NAMALWA (cell line): ENCODE results near the gene JOSD2.

Source experiments
- DNase-seq: peaks from one replicate; pipeline ENCODE4 v3.0.0-alpha.2; 2015; ENCODE audit warnings: low spot score

Gene JOSD2, protein sequence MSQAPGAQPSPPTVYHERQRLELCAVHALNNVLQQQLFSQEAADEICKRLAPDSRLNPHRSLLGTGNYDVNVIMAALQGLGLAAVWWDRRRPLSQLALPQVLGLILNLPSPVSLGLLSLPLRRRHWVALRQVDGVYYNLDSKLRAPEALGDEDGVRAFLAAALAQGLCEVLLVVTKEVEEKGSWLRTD

DNA sequence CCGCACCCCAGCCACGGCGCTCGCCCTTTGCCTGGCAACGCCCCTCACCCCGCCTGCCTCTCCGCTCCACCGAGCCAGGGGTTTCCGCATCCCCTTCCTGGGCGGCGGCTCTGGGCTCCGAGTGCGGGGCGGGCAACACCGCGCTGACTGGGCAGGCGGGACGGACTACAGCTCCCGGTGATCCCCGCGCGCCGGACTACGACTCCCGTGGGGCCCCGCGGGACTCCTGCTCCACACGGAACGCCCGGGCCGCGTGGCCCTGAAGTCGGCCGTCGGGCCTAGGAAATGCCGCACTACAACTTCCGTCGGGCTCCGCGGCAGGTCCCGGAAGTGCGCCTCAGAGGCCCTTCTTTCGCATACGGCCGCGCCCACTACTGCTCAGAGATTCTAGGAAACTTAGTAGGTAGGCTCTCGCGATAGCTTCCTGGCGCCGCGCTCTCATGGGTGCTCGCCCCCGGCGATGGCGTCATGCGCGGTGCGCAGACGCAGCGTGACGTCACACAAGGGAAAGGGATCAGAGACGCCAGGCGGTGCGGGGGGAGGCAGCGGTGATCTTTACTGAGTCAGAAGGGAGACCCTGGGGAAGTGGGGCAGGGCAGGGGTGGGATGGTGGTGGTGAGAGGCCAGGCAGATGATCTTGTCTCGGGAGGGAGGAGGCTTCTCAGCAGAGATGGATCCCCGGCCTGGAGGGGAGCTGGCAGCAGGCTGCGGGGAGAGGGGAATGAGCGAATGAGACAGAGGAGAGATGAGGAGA is at the start of gene JOSD2:
Gene JOSD2, minus strand, starts transcription at position 123 of the 754 bp plus-strand sequence. CDS start 760 bp downstream, outside the sequence.
- peak; percentile 99 for DNase-seq

DNA sequence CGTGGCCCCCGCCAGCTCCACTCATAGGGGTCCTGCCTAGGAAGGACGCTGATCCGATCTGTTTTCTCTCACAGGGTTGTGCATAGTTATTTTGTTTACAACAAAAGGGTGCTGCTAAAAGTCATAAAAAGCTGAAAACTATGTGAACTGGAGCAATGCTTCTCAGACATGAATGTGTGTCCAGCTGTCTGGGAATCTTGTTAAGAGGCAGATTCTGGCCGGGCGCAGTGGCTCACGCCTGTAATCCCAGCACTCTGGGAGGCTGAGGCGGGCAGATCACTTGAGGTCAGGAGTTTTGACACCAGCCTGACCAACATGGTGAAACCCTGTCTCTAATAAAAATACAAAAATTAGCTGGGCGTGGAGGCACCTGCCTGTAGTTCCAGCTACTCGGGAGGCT is 48.6 kb upstream of the JOSD2 start:
- no peak for DNase-seq

DNA sequence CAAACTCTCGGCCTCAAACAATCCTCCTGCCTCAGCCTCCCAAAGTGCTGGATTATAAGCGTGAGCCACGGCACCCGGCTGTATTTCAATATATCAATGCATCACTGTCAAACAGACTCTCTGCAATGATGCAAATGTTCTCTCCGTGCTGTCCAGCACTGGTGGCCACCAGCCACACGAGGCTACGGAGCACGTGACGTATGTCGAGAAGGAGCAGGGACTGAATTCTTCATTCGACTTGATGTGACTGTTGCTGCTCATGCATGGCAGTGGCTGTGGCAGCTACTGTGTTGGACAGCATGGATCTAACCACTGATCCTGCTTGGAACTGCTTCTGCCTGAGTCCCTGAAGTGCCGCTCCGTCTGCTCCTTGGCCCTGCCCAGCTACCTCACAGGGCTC is 47.5 kb upstream of the JOSD2 start:
- DNase-seq = no peak

DNA sequence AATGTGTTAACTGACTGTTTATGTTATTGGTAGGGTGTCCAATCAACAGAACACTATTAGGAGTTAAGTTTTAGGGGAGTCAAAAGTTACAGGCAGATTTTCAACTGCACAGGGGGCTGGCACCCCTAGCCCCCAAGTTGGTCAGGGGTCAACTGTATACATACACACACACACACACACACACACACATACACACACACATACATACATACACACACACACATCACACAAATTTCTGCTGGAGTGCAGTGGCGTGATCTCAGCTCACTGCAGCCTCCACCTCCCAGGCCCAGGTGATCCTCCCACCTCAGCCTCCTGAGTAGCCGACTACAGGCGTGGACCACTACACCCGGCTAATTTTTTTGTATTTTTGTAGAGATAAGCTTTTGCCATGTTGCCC is 47.0 kb upstream of the JOSD2 start:
- DNase-seq = no peak

DNA sequence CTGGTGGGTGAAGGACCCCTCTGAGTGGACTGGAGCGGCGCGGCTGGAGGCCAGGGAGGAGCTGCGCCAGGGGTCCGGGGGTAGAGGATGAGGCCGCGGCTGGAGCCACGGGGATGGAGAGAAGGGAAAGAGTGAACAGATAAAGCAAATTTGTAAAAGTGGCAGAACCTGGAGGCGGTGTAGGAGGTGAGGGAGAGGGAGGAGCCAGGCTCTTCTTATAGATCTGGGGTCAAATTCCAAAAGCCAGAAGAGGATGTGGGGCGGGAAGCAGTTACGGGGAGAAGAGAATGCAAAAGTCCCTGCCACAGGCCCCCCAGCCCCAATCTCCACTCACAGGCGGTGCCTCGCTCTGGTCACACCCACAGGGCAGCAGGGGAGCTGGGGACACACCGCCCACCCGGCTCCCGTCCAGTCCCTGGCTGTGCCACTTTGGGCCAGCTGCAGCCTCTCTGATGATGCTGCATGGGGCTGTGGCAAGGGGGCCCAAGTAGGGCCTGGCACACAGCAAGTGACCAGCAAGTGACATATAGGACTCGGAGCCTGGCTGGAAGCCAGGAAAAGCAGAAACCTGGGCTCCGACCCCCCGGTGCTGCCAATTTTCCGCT is 46.1 kb upstream of the JOSD2 start:
- no peak for DNase-seq

DNA sequence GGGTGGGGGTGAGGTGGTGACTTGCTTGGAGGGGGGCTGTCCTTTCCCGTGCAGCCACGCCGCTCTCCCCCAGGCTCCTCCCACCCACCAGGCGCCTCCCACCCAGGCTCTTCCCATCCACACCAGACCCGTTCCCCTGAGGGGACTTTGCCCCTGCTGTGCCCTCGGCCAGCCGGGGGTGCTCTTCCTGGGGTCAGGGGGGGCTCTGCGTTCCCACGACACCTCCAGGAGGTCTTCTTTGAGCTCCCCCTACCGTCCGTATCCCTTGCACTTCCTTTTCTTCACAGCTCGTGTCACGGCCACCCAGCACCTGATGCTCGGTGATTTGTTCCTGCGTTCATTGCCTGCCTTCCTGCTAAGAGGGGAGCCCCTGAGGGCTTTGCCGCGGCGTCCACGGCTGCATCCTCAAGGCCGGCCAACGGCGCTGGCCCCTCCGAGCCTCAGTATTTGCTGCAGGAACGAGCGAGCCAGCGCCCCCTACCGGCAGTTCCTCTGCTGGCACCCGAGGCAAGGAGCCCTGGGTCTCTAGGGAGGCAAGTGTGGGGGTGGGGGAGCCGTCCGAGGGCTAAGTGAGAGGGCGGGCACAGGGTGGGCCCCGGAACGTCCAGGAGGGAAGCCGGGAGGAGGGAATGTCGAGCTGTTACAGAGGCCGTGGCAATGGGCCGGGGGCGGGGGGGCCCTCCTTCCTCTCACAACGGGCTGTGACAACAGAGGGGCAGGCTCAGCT is 45.5 kb upstream of the JOSD2 start:
- DNase-seq = peak; percentile 82

DNA sequence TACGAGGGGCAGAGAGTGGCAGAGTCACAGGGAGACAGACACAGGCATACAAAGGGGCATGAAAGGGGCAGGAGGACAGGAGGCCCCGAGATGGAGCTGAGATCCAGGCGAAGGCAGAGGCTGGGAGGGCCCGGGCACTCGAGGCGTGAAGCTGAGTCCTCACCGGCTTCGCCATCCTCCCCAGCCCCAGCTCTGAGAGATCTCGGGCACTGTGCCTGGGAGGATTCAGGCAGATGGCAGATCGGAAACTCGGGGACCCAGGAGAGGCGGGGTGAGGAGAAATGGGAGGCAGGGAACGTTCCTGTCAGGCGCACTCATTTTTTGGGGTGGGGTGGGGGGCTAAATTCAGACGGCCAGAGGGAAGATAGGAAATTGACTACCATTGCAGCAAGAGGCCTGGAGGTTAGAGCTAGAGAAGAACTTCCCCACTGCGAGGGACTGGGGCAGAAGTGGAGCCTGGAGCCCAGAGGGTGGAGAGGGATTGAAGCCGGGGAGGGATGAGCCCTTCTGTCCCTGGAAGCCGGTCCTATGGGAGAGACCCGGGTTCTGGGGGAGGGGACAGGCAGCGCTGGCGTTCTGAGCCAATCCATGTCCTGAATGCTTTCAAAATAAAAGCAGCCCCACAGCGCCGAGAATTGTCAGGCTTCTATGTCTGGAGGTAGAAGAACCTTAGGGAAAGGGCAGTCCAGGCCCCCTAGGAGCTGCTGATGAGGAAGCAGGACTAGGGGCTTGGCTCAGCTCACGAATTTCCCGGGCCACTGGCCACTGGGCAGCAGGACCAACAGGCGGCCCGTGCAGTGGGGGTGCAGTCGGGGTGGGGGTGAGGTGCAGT is 44.7 kb upstream of the JOSD2 start:
- no peak for DNase-seq

DNA sequence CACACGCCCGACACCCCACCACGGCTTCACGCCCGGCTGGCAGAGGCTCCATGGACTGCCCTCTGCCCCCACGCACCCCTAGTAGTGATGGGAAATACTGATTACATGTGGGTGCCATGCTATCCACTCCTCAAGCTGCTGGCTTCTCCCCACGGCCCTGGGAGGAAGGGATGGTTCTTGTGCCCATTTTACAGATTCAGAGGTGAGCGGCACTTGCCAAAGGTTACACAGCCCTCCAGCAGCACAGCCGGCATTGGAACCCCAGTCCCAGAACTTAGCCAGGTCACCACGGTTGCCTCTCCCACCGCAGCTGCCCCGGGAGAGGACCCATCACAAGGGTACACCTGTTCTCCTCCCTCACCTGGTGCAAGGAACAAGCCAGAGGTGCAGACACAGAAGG is 44.0 kb upstream of the JOSD2 start:
- no peak for DNase-seq

DNA sequence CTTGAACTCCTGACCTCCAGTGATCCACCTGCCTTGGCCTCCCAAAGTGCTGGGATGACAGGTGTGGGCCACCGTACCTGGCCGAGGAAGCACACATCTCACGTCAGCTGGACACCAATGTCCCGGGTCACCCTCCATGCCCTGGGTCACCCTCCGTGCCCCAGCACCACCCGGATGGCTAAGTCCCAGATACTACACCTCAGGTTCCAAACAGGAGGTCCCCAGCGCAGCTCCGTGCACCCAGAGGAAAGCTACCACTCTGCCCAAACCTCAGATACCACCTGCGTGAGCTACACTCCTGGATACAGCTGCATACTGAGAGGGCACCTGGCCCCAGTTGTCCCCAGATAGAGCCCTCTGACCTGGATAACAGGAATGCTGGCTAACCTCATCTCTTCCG is 43.2 kb upstream of the JOSD2 start:
- DNase-seq = no peak

DNA sequence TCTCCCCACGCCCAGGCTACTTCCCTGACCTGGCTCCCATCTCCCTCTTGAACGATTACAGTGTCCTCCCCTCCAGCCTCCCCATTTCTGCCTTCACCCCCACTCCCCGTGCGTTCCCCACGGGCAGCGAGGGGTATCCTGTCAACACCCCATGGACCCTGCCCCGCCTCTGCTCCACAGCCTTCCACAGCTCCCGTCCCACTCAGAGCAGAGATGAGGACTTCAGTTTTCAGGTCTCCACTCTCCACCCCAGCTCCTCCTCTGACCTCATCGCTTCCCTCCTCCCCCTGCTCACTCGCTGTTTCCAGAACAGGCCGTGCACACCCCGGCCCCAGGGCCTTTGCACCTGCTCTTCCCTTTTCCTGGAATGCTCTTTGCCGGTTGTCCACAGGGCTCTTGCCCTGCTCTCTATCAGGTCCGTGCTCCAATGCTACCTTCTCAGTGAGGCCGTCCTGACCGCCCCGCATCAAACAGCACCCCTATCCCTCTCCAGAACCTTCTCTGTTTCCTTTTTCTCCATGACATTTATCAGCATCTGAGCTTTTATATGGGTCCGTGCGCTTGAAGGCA is 42.2 kb upstream of the JOSD2 start:
- DNase-seq = no peak

DNA sequence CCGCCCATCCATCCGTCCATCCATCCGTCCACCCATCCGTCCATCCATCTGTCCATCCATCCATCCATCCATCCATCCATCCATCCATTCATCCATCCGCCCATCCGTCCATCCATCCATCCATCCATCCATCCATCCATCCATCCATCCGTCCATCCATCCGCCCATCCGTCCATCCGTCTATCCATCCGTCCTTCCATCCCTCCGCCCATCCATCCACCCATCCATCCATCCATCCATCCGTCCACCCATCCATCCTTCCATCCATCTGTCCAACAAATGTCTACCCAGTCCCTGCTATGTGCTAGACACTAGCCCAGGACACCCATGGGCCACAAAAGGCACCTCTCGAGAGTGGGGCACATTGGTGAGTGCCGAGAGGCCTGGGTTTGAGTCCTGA is 41.5 kb upstream of the JOSD2 start:
- DNase-seq = no peak

DNA sequence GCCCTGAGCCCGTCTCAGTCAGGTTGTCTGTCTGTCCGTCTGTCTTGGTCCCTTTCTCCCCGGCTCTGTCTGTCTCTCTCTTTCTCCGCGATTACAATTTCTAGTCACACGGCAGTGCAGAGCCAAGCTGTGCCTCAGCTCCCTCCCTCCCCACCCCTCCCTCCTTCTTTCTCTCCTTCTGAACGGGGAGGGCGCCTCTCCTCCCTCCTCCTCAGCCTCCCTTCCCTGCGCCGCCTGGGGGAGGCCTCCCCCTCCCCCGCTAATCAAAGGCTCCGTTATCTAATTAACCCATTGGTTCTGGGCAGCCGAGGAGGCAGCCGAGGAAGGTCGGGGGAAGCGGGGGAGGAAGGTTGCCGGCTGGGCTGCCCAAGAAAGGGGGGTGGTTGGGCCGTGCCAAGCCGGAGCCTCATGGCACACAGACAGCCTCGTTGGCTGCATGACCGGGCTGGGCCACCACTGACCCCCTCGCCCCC is 40.8 kb upstream of the JOSD2 start:
- no peak for DNase-seq

DNA sequence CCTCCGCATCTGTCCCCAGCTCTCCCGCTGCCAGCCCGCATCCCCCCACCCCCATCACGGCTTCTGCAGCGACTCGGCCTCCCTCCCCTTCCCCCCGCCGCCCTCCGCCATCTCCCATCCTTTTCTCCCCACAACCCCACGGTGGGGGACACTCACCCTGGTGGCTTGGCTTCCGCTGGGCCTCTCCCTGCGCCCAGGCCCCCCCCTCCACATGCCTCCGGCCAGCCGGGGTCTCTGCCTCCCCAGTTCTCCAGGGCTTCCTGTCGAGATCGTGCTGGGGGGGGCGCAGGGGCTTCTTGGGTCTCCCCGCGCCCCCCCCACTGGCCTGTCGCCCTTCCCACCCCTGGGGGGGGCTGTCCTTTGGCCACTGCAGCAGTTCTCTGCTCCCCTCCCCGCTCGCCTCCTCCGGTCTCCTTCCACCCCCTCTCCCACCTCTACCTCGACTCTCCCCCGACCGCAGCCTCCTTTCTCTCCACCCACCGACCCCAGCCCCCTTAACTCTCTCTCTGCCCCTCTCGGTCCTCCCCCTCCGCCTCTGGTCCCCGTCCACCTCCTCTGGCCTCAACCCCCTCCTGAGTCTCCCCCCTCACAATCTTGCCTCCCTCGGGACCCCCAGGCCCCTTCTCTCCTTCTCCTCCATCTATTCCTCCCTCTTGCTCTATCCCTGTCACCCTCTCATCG is 40.2 kb upstream of the JOSD2 start:
- DNase-seq = no peak

DNA sequence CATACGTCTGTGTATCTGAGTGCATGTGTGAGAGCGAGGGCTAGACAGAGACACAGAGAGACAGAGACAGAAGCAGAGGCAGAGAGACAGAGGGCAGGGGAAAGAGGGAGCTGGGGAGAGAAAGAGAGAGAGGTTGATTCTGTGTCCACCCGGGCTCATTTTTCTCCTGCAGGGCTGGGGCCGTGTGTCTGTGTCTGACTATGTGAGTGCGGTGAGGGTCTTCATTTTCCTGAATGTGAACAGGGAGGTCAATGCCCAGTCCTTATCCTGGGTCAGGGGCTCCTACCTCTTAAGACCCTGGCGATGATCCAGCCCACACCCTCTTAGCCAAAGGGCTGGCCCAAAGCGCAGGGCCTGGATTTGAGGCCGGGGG is 39.6 kb upstream of the JOSD2 start:
- DNase-seq = no peak

DNA sequence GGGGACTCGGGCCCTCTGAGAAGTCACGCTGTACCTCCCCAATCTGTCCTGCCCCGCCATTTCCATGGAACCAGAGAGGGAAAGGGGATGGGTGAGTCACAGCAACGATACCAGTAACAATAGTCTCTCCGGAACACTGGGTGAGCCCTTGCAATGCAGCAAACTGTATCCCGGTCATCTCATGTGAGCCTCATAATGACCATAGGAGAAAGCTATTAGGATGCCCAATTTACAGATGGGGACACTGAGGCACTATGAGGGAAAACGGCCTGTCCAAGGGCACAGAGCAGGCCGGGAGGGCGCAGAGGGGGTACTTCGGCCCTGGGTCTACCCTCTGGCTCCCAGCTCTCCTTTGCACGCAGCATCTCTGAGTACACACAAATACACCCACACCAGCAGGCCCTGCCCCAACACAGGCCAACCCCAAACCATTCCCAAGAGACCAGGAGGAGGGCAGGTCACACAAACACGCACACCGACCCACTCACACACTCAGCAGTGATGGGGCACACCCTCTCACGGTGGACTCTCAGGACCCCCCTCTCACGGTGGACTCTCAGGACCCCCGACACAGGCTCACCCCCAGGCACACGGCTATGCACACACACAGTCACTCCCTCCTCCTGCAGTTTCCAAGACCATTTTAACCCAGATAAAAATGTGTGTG is 39.1 kb upstream of the JOSD2 start:
- no peak for DNase-seq

DNA sequence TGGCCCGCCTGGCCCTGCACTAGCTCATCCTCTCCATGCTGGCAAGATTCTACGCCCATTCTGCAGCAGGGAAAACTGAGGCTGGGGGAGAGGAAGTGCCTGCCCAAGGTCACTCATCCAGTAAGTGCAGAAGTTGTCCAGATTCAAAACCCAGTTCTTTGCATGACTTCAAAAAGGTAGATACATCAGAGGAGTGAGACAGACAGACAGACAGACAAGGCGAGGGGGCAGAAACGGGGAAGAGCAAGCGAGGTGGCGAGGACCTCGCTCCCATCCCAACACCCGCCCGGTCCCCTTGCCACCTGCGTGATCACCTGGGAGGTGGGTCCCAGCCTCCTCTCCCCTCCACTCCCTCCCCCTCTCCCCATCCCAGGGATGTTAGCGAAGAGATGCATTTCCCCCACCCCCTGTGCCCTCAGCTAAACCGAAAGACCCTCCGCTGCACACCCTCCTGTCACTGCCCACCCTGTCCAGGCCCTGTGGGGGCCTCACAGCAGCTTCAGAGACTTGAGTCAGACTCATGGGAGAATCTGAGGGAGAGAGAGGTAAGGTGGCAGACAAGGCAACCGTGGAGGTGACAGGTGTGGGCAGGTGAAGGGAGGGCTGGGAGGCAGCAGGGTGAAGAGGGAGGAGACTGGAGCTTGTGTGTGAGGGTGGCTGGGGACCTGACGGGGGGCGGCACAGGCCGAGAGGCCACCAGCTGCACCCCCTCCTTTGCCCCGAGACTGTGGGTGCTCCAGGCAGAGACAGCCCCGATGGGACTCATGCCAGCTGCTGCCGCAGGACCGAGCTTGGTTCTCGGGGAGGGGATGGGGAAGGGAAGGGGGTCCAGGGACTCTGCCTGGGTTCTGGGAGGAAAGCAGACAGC is 38.3 kb upstream of the JOSD2 start:
- no peak for DNase-seq

DNA sequence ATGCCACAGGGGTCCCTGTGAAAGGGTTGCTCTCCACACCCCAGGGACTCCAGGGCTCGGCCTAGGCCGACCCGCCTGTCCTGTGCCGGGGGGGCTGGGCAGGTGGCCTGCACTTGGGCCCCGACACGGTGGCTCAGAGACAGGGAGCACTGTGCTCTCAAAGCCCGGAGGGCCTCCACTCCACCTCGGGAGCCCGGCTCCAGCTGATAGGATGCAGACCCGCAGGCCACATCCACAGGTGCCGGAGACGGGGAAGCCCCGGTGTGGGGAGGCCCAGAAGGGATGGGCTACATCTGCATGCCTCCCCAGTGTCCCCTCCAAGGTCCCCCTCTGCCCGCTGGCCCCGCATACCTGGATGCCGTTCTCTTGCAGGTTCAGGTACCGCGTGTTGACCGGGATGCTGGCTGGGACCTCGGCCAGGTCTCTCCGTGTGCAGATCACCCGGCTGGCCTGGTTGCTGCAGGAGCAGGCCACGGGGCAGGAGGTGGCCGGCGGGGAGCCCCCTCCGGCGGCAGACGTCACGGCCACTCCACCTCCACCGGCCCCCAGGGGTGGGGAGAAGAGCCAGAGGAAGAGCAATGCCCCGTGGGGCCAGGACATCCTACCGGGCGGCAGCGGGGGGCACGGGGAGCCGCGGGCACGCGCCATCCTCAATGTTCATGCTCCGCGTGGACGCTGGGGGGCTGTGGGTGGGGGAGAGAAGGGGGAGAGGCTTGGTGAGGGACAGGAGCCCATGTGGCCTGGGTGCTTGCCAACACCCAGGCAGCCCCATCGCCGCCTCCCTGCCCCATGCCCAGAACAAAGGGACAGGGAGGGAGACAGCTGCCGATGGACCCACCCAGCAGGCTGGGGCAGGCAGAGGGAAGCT is 37.4 kb upstream of the JOSD2 start:
- no peak for DNase-seq
